Mucosa of descending colon (tissue), 3 donors: ENCODE data around the gene AAMP. TPM values are rescaled to one million over a fixed set of nuclear protein-coding genes. Genes with fewer than 3 reads are reported as not detected.
A peak's percentile ranks its signal among the peaks of the same experiment; 100 is the strongest.
"Not testable (repeated sequence)": the region's sequence is repeated elsewhere in the genome, so short reads cannot be mapped to it uniquely, and the experiment has no call there.

Source experiments
- ATAC-seq: fragments of 200-7000 bp; cut with Tn5 transposase; one replicate; pipeline ENCODE4 v1.9.1; 2020; ENCODE audit warnings: mild to moderate bottlenecking, moderate library complexity
- DNase-seq, 3 donors: peaks; one replicate each; pipeline ENCODE4 v3.0.0-alpha.2; 2020
- H3K36me3 ChIP-seq: fragments of 200-600 bp; one replicate; pipeline ENCODE4 v1.8.0; 2021; ENCODE audit warnings: low read depth, mild to moderate bottlenecking
- H3K4me1 ChIP-seq: fragments of 200-600 bp; one replicate; pipeline ENCODE4 v1.8.0; 2021; ENCODE audit warnings: low read depth, mild to moderate bottlenecking
- H3K4me3 ChIP-seq: fragments of 200-600 bp; one replicate; pipeline ENCODE4 v1.8.0; 2021; ENCODE audit warnings: mild to moderate bottlenecking
- H3K9me3 ChIP-seq: fragments of 200-600 bp; one replicate; pipeline ENCODE4 v1.8.0; 2021; ENCODE audit warnings: mild to moderate bottlenecking
- intact Hi-C, 2 donors: fragments of 100-400 bp; cut with DNase I in 1 of 2; cut with micrococcal nuclease in 1 of 2; formaldehyde crosslinking; loops; one replicate each; pipeline versions ENCODE4 v1.11.0 to v1.11.1; 2022; cut with DNase I, micrococcal nuclease
- long read RNA-seq, 2 donors: library from polyadenylated mRNA; unstranded; transcript quantifications; one replicate each; pipeline ENCODE4 v2.0.0, GENCODE V29; 2019 to 2021
- total RNA-seq, 3 donors: library from RNA; stranded (reverse); fragmentation: NEBNext Ultra II Directional in 2 of 3; extraction: Animal tissue kit (Norgen Biotek cat#: 25700) in 2 of 3; gene quantifications; one replicate each; pipeline versions ENCODE4 v1.2.1 to v1.2.4, GENCODE V29; 2021 to 2023
- TF ChIP-seq, protein P1 (sequence below): fragments of 200-600 bp; IDR thresholded peaks from one replicate; pipeline ENCODE4 v1.8.0; 2022; ENCODE audit warnings: antibody characterized with exemption, mild to moderate bottlenecking
- donor health status: DM: no; HTN: no; CAD: no; lungs with moderate emphysema.
- donor health status: DM: no; HTN: no; CAD: no.
- donor health status: DM: no; HTN: yes; CAD: no.

AAMP gene
- total RNA-seq, result 10 to 100 TPM; 80.2 to 97.0 (median 94.1) TPM
- long read RNA-seq, donor 1, transcript AAMP-209 (10 exons, 1,833 nt), result minor isoform, 5 of 234 reads
- long read RNA-seq, donor 1, transcript AAMP-201 (11 exons, 1,886 nt), result major isoform, 164 of 234 reads
- long read RNA-seq, donor 1, transcript AAMP-204 (11 exons, 1,804 nt), result minor isoform, 28 of 234 reads
- long read RNA-seq, donor 1, partial matches to known transcripts, result 7 of 234 reads
- long read RNA-seq, donor 1, other reads (novel, unspliced or antisense), result 27 of 234 reads
- long read RNA-seq, donor 2, transcript AAMP-201 (11 exons, 1,886 nt), result major isoform, 103 of 138 reads
- long read RNA-seq, donor 2, transcript AAMP-204 (11 exons, 1,804 nt), result minor isoform, 12 of 138 reads
- long read RNA-seq, donor 2, partial matches to known transcripts, result 4 of 138 reads
- long read RNA-seq, donor 2, other reads (novel, unspliced or antisense), result 16 of 138 reads

GRCh38 chr2:218269900-218270720, at the start of gene AAMP, which contains the start of gene PNKD:
Gene AAMP (minus strand): TSS chr2:218270137. CDS start chr2:218270086, 51 bp downstream.
Gene PNKD (plus strand): TSS chr2:218270519. CDS start chr2:218270536, 17 bp downstream.
- peaks cover 18% of the 10 kb centered on the region for H3K36me3 ChIP-seq
- peaks cover 60% of the 10 kb centered on the region for H3K4me1 ChIP-seq
- H3K9me3 ChIP-seq, result no peaks in the 10 kb centered on the region
- ATAC-seq (peak; percentile 84), DNase-seq (peak; percentile 100)
- TF ChIP-seq, protein P1, sequence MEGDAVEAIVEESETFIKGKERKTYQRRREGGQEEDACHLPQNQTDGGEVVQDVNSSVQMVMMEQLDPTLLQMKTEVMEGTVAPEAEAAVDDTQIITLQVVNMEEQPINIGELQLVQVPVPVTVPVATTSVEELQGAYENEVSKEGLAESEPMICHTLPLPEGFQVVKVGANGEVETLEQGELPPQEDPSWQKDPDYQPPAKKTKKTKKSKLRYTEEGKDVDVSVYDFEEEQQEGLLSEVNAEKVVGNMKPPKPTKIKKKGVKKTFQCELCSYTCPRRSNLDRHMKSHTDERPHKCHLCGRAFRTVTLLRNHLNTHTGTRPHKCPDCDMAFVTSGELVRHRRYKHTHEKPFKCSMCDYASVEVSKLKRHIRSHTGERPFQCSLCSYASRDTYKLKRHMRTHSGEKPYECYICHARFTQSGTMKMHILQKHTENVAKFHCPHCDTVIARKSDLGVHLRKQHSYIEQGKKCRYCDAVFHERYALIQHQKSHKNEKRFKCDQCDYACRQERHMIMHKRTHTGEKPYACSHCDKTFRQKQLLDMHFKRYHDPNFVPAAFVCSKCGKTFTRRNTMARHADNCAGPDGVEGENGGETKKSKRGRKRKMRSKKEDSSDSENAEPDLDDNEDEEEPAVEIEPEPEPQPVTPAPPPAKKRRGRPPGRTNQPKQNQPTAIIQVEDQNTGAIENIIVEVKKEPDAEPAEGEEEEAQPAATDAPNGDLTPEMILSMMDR, result peak; percentile 20
- peak within 1 kb of the TSS; percentile 47 for H3K4me3 ChIP-seq
- intact Hi-C loops, result no loop called here

- Histone ChIP-seq H3K4me3 (no peak overlapping the region), H3K4me1 (peaks cover 10% of the 10 kb centered on the region), H3K9me3 (no peaks in the 10 kb centered on the region), H3K36me3 (no peaks in the 10 kb centered on the region)
- DNase-seq (no peak), ATAC-seq (no peak)
- TF ChIP-seq, protein P1, result no peak
- intact Hi-C loops, result no loop called here
Measured at GRCh38 chr2:218318241-218318640, 48.3 kb upstream of the AAMP start.

DNA sequence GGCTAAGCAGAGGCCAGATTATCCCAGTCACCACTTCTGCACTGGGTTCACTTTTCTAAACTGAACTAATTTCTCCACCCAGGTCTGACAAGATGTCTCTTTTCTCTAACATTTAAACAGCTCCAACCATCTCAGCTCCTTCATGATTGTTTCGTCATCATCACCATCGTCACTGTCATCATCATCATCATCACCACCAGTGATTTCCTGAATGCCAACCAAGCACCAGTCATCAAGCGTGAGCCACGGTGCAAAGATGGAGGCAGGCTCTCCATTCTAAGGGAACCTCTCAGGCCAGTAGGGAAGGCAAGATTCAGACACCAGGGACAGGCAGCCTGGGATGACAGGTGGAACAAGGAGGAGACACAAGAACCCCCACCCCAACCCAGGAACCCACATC, 47.9 kb upstream of the AAMP start:
- intact Hi-C loops, result no loop called here
- TF ChIP-seq, protein P1, result no peak
- ATAC-seq (no peak), DNase-seq (no peak)
- Histone ChIP-seq H3K9me3 (no peaks in the 10 kb centered on the region), H3K36me3 (no peaks in the 10 kb centered on the region), H3K4me1 (peaks cover 14% of the 10 kb centered on the region), H3K4me3 (no peak overlapping the region)

- no peaks in the 10 kb centered on the region for H3K9me3 ChIP-seq
- ATAC-seq (no peak), DNase-seq (no peak)
- H3K4me3 ChIP-seq, result no peak overlapping the region
- no peaks in the 10 kb centered on the region for H3K36me3 ChIP-seq
- H3K4me1 ChIP-seq, result peaks cover 11% of the 10 kb centered on the region
- intact Hi-C loops, result no loop called here
- TF ChIP-seq, protein P1, result no peak
Measured at GRCh38 chr2:218317303-218317630, 47.3 kb upstream of the AAMP start.

DNA sequence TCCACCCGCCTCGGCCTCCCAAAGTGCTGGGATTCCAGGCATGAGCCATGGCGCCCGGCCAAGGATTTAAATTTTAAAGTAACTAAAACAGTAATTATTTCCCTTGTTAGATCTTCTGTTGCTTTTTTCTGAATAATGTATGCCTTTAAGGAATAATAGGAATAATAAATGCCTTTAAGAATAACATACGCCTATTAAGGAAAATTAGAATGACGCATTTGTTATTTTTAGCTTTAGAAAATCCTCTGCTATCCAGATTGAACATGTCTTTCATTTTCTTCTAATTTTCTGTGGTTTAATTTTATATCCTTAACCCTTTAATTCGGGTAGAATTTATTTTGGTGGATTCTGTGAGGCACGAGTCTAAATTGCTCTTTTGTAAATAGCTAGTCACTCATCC, 45.5 kb upstream of the AAMP start:
- Histone ChIP-seq H3K4me1 (peaks cover 9% of the 10 kb centered on the region), H3K36me3 (no peaks in the 10 kb centered on the region), H3K9me3 (no peaks in the 10 kb centered on the region), H3K4me3 (no peak overlapping the region)
- intact Hi-C loops, result no loop called here
- no peak for ATAC-seq
- TF ChIP-seq, protein P1, result no peak
- DNase-seq, result no peak

GRCh38 chr2:218314764-218315163, 44.8 kb upstream of the AAMP start:
- intact Hi-C loops, DNase-seq, H3K9me3 ChIP-seq, ATAC-seq, H3K36me3 ChIP-seq, H3K4me3 ChIP-seq: not testable (repeated sequence)
- peaks cover 12% of the 10 kb centered on the region for H3K4me1 ChIP-seq
